Adrenal gland (tissue), 12 donors: ENCODE measurements around the gene VSIG1. TPM values are rescaled to one million over a fixed set of nuclear protein-coding genes. Genes with fewer than 3 reads are reported as not detected.

Source experiments
- DNase-seq, 7 donors: peaks; one replicate each; pipeline ENCODE4 v3.0.0-alpha.2; 2019 to 2020
- H3K27ac ChIP-seq, 5 donors: fragments of 200-600 bp; sonication (generic) in 4 of 5; 1 replicate in 3 of 5; 2 replicates in 2 of 5; pipeline versions ENCODE4 v1.5.1 to v1.8.0; 2016 to 2020; ENCODE audit warnings: mild to moderate bottlenecking in 1 of 5
- H3K27me3 ChIP-seq: fragments of 200-600 bp; 2 replicates; pipeline ENCODE4 v1.8.0; 2021
- H3K36me3 ChIP-seq, 2 donors: fragments of 200-600 bp; replicated peaks in 1 of 2; 1 replicate in 1 of 2; 2 replicates in 1 of 2; pipeline versions ENCODE4 v1.5.1 to v1.8.0; 2018 to 2022
- H3K4me1 ChIP-seq, 2 donors: fragments of 200-600 bp; replicated peaks in 1 of 2; 1 replicate in 1 of 2; 2 replicates in 1 of 2; pipeline versions ENCODE4 v1.5.1 to v1.8.0; 2018 to 2021
- H3K4me3 ChIP-seq, 4 donors: fragments of 200-600 bp; sonication (generic) in 3 of 4; one replicate each; pipeline ENCODE4 v1.5.1; 2016 to 2018
- H3K9me3 ChIP-seq, 3 donors: fragments of 200-600 bp; sonication (generic) in 1 of 3; replicated peaks in 1 of 3; 1 replicate in 2 of 3; 2 replicates in 1 of 3; pipeline versions ENCODE4 v1.5.1 to v1.8.0; 2016 to 2021
- CTCF ChIP-seq, 6 experiments: fragments of 450-650 bp in 4 of 6; fragments of 200-600 bp in 2 of 6; sonication (generic) in 1 of 6; IDR thresholded peaks; 1 replicate in 5 of 6; 2 replicates in 1 of 6; pipeline versions ENCODE4 v1.5.1 to v1.8.0; 2016 to 2021; ENCODE audit warnings: antibody characterized with exemption in 6 of 6, mild to moderate bottlenecking in 2 of 6, moderate library complexity in 1 of 6
- POLR2A ChIP-seq, 2 donors: fragments of 450-650 bp; IDR thresholded peaks; one replicate each; pipeline ENCODE4 v1.6.1; 2017; ENCODE audit warnings: antibody characterized with exemption in 2 of 2, mild to moderate bottlenecking in 2 of 2, moderate library complexity in 1 of 2
- whole genome bisulfite sequencing, 4 donors: extraction: QIAGEN DNeasy Blood & Tissue Kit in 2 of 4; methylation state at CpG; one replicate each; pipeline versions ENCODE4 v1.1.5 to v1.1.7; 2013 to 2017; 5-methylcytosine and 5-hydroxymethylcytosine counted together
- intact Hi-C, 2 donors: fragments of 100-400 bp; cut with DNase I; formaldehyde crosslinking; loops; one replicate each; pipeline versions ENCODE4 v1.14.1 to v1.15.0; 2022 to 2023
- polyA plus RNA-seq, 3 donors: library from polyadenylated mRNA; stranded (reverse); fragments of 200-250 nt in 2 of 3; fragments of 350-450 nt in 1 of 3; fragmentation: Illumina TruSeq in 1 of 3; extraction: RNeasy Lipid Tissue Mini Kit (QIAGEN cat#74804) in 1 of 3; gene quantifications; one replicate each; pipeline ENCODE4 v1.2.3, GENCODE V29; 2013 to 2014
- total RNA-seq, 9 donors: library from RNA; depleted of rRNA in 4 of 9; stranded (reverse); fragments of >200 nt in 4 of 9; fragments of 120-200 nt in 1 of 9; fragmentation: NEBNext Ultra II Directional in 1 of 9; extraction: Animal tissue kit (Norgen Biotek cat#: 25700) in 1 of 9; gene quantifications; one replicate each; pipeline versions ENCODE4 v1.1.0 to v1.2.4, GENCODE V29; 2013 to 2023
- donor health status: healthy with polysubstance abuse.
- donor health status: Bipolar disorder and iron deficiency.
- donor health status: DM: yes; HTN: yes; CAD: no.
- donor health status: DM: no; HTN: no; CAD: no.
- donor health status: DM: no; HTN: no; CAD: no.
- donor health status: DM: yes; HTN: yes; CAD: no.

The VSIG1 gene
- total and polyA plus RNA-seq, 12 donors, result 0.08 to 0.30 (median 0.18) TPM; not detected in 4

GRCh38 chrX:108105473-108105872 is 60.6 kb downstream of the VSIG1 start:
- Histone ChIP-seq H3K4me3 (no peak overlapping the region), H3K36me3 (no peaks in the 10 kb centered on the region), H3K27ac (no peak overlapping the region), H3K4me1 (no peaks in the 10 kb centered on the region), H3K9me3 (no peaks in the 10 kb centered on the region), H3K27me3 (no peaks in the 10 kb centered on the region)
- TF ChIP-seq POLR2A (IDR thresholded peaks at IDR 0.05), result no peak
- no peak for TF ChIP-seq CTCF (IDR thresholded peaks at IDR 0.05)
- intact Hi-C loops, result no loop called here
- no peak for DNase-seq

GRCh38 chrX:108114541-108114940 is 69.7 kb downstream of the VSIG1 start:
- DNase-seq, result no peak
- H3K9me3 ChIP-seq, result no peaks in the 10 kb centered on the region

DNA sequence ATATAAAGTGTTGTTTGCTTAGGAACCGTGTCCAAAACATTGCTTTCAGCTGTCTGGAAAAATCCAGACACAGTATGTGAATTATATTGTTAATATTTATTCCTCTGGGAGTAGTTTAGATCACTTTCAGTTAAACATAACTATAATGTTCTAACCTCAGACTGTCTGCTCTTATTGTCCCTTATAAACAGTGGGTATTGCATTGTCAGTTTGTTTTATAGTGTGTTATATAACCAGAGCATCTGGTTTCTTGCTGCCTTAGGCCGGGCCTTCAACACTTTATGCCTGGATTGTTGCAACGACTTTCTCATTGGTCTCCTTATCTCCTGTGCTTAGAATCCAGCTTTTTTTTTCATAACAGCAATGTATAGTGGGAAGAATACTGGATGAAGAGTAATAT is 73.1 kb downstream of the VSIG1 start:
- no peak for DNase-seq
- no peak for TF ChIP-seq CTCF (IDR thresholded peaks at IDR 0.05)
- no peak for TF ChIP-seq POLR2A (IDR thresholded peaks at IDR 0.05)
- no peaks in the 10 kb centered on the region for H3K4me1 ChIP-seq
- no peaks in the 10 kb centered on the region for H3K9me3 ChIP-seq
- no peaks in the 10 kb centered on the region for H3K36me3 ChIP-seq
- H3K27ac ChIP-seq, result no peak overlapping the region
- 57 to 85% (median 72%) methylated on average over 3 of the region's 3 CpGs for WGBS, 4 donors
- intact Hi-C loops, result no loop called here
- no peaks in the 10 kb centered on the region for H3K27me3 ChIP-seq
- no peak overlapping the region for H3K4me3 ChIP-seq

More at GRCh38 chrX:108114541-108114940, 69.7 kb downstream of the VSIG1 start:
- Histone ChIP-seq H3K4me3 (no peak overlapping the region), H3K27ac (no peak overlapping the region), H3K4me1 (no peaks in the 10 kb centered on the region), H3K27me3 (no peaks in the 10 kb centered on the region), H3K36me3 (no peaks in the 10 kb centered on the region)
- intact Hi-C loops, result no loop called here
- TF ChIP-seq CTCF (IDR thresholded peaks at IDR 0.05), result no peak
- no peak for TF ChIP-seq POLR2A (IDR thresholded peaks at IDR 0.05)

DNA sequence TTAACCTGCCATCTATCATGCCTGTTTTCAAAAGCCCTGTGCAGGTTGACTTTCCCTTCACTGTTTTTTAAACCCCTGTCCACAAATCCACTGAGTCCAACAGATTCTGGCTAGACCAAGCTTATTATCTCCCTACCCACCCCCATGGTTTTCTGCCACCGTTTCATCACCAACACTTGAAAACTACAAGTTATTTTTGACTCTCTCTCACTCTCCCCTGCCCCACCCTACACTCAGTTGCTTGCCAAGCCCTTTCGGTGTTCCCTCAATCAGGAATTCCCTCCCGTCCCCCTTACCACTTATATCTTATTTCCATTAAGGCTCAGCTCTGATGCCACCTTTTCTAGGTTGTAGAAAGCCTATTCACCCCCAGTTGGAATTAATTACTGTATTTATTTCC is 76.4 kb downstream of the VSIG1 start:
- WGBS, 4 donors, result 40 to 83% (median 72%) methylated on average over 3 of the region's 3 CpGs
- intact Hi-C loops, result no loop called here
- no peaks in the 10 kb centered on the region for H3K9me3 ChIP-seq
- no peaks in the 10 kb centered on the region for H3K36me3 ChIP-seq
- H3K27me3 ChIP-seq, result no peaks in the 10 kb centered on the region
- TF ChIP-seq POLR2A (IDR thresholded peaks at IDR 0.05), result no peak
- TF ChIP-seq CTCF (IDR thresholded peaks at IDR 0.05), result no peak
- no peak for DNase-seq
- H3K27ac ChIP-seq, result no peak overlapping the region
- no peak overlapping the region for H3K4me3 ChIP-seq
- H3K4me1 ChIP-seq, result no peaks in the 10 kb centered on the region
